Activated CD4-positive, alpha-beta T cell treated with anti-CD3 and anti-CD28 coated beads for 36 hours (primary cell): ENCODE results near the gene NMD3. TPM values are rescaled to one million over a fixed set of nuclear protein-coding genes. Genes with fewer than 3 reads are reported as not detected.
A peak's percentile ranks its signal among the peaks of the same experiment; 100 is the strongest.

ENCODE experiments used
- ATAC-seq: fragments of 200-7000 bp; cut with Tn5 transposase; one replicate; pipeline ENCODE4 v1.10.0; 2021; ENCODE audit warnings: mild to moderate bottlenecking, moderate library complexity
- CTCF ChIA-PET: fragments of 350-600 bp; sonication (Branson Sonifier 250); formaldehyde crosslinking; loops from one replicate; lab custom pipeline; 2021; ENCODE audit warnings: antibody characterized with exemption; lab: Charles Lee
- POLR2A ChIA-PET: fragments of 350-600 bp; sonication (Branson Sonifier 250); formaldehyde crosslinking; loops from one replicate; lab custom pipeline; 2021; ENCODE audit warnings: antibody characterized with exemption, inconsistent platforms; lab: Charles Lee
- DNase-seq: peaks from one replicate; pipeline ENCODE4 v3.0.0-alpha.2; 2020
- H3K27ac Mint-ChIP-seq: one replicate; pipeline ENCODE4 v1.8.0; 2021; ENCODE audit warnings: mixed read lengths
- H3K27me3 Mint-ChIP-seq: one replicate; pipeline ENCODE4 v1.8.0; 2021; ENCODE audit warnings: mixed read lengths
- H3K36me3 Mint-ChIP-seq: one replicate; pipeline ENCODE4 v1.8.0; 2021; ENCODE audit warnings: low read depth, mixed read lengths
- H3K4me1 Mint-ChIP-seq: one replicate; pipeline ENCODE4 v1.8.0; 2021; ENCODE audit warnings: mixed read lengths
- H3K4me3 Mint-ChIP-seq: one replicate; pipeline ENCODE4 v1.8.0; 2021; ENCODE audit warnings: mild to moderate bottlenecking, moderate library complexity, mixed read lengths
- H3K9me3 Mint-ChIP-seq: one replicate; pipeline ENCODE4 v1.8.0; 2021; ENCODE audit warnings: low read depth, mixed read lengths
- intact Hi-C, 2 experiments: fragments of 100-400 bp; cut with DNase I in 1 of 2; cut with micrococcal nuclease in 1 of 2; formaldehyde crosslinking; loops; one replicate each; pipeline versions ENCODE4 v1.14.2 to v1.15.1; 2022 to 2024; cut with DNase I, micrococcal nuclease
- total RNA-seq, 2 experiments: library from RNA; stranded (reverse); gene quantifications; one replicate each; pipeline ENCODE4 v1.2.3, GENCODE V29; 2021

NMD3 gene
- total RNA-seq, 2 experiments from 2014 or later = 49.6 to 65.5 TPM

DNA sequence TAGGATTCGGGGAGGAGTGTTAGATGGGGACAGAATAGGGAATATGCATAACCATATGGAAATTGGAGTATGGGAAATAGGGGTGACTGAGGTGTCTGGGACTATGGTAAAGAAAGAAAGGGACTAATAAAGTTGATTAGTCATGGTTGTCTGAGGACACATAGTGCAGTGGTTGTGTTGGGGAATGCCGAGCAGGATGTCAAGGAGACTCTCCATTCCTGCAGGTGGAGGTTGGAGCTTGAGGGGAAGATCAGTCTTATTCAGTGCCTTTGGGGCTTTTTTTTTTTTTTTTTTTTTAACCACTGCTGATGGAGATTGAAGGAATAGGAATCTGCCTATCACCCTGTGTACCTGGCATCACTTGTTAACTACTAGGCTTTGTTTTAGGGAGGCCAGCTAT, 10.8 kb downstream of the NMD3 start:
- no peaks in the 10 kb centered on the region for H3K9me3 Mint-ChIP-seq
- ATAC-seq (no peak), DNase-seq (no peak)
- CTCF ChIA-PET = interaction anchor here (1.3 to 2.3 kb wide), 2 partner anchors 10 to 12 kb away, joined by 3 to 9 read pairs; partner anchors contain the start of gene NMD3
- POLR2A ChIA-PET = interaction anchor here (1.3 kb wide), 1 partner anchor 10 kb away, joined by 5 read pairs; the partner anchor contains the start of gene NMD3
- peaks cover 8% of the 10 kb centered on the region for H3K4me1 Mint-ChIP-seq
- H3K27ac Mint-ChIP-seq = no peak overlapping the region
- H3K36me3 Mint-ChIP-seq = peaks cover 26% of the 10 kb centered on the region
- H3K4me3 Mint-ChIP-seq = no peak overlapping the region
- intact Hi-C loops = loop anchor here in 1 of 2 experiments (10.0 kb wide), 1 partner anchor 707 kb away; no protein-coding TSS in a partner anchor
- H3K27me3 Mint-ChIP-seq = no peaks in the 10 kb centered on the region

DNA sequence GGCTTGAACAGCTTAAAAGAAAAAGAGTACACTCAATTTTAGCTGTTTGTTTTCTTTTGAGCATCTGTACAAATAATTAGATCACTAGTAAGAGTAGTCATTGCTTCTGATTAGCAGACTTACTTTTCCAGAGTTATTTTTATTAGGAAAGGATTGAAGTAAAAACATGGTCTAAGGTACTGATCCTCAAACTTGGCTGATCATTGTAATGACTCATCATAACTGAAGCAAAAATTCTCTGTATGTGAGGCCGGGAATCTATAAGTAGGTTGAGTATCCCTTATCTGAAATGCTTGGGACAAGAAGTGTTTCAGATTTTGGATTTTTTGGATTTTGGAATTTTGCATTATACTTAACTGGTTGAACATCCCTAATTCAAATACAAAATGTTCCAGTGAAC, 12.4 kb downstream of the NMD3 start:
- CTCF ChIA-PET = interaction anchor here (0.6 kb wide), 1 partner anchor 9 kb away, joined by 3 read pairs; no protein-coding TSS in a partner anchor
- H3K27me3 Mint-ChIP-seq = no peaks in the 10 kb centered on the region
- no peak overlapping the region for H3K4me3 Mint-ChIP-seq
- no peak for ATAC-seq
- POLR2A ChIA-PET = no interaction called here
- intact Hi-C loops = loop anchor here in 1 of 2 experiments (10.0 kb wide), 1 partner anchor 709 kb away; no protein-coding TSS in a partner anchor
- H3K4me1 Mint-ChIP-seq = peaks cover 5% of the 10 kb centered on the region
- H3K27ac Mint-ChIP-seq = no peak overlapping the region
- peaks cover 31% of the 10 kb centered on the region for H3K36me3 Mint-ChIP-seq
- H3K9me3 Mint-ChIP-seq = no peaks in the 10 kb centered on the region
- DNase-seq = no peak

DNA sequence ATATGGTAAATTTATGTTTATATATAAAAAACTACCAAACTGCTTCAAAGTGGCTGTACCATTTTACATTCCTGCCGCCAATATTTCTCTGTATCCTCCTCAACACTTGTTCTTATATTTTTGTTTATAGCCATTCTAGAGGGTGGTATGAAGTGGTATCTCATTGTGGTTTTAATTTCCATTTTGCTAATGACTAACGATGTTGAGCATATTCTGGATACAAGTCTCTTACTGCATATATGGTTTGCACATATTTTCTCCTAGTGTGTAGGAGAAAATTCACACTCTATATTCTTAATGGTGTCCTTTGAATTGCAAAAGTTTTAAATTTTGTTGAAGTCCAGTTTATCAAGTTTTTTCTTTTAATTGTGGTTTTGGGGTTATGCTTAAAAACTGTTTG, 15.1 kb downstream of the NMD3 start:
- peaks cover 5% of the 10 kb centered on the region for H3K4me1 Mint-ChIP-seq
- ChIA-PET POLR2A (interaction anchor here (0.7 kb wide), 1 partner anchor 15 kb away, joined by 3 read pairs; no protein-coding TSS in a partner anchor), CTCF (no interaction called here)
- DNase-seq (no peak), ATAC-seq (no peak)
- no peak overlapping the region for H3K27ac Mint-ChIP-seq
- H3K27me3 Mint-ChIP-seq = no peaks in the 10 kb centered on the region
- H3K36me3 Mint-ChIP-seq = peaks cover 41% of the 10 kb centered on the region
- H3K4me3 Mint-ChIP-seq = no peak overlapping the region
- no peaks in the 10 kb centered on the region for H3K9me3 Mint-ChIP-seq
- intact Hi-C loops = loop anchor here in 1 of 2 experiments (5.0 to 10.0 kb wide), 2 partner anchors 711 to 804 kb away; no protein-coding TSS in a partner anchor

DNA sequence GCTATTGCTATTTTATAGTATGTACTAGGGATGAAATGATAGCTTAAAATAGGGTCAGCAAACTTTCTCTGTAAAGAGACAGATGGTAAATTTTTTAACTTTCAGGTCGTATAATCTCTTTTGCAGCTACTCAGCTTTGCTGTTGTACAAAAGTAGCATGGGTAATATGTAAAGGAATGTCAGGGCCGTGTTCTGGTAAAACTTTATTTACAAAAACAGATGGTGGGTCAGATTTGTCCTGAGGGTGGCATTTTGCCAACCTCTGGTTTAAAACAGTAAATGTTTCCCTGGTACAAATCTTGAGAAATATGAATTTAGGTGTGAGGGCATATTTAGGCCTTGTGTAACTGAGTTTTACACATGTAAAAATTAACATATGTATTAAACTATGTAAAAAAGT, 18.6 kb downstream of the NMD3 start:
- intact Hi-C loops = loop anchor here in 1 of 2 experiments (5.0 to 10.0 kb wide), 2 partner anchors 715 to 807 kb away; no protein-coding TSS in a partner anchor
- CTCF ChIA-PET = interaction anchor here (0.9 to 1.1 kb wide), 3 partner anchors 27 to 35 kb away, joined by 3 read pairs; no protein-coding TSS in a partner anchor
- Mint-ChIP-seq H3K4me3 (no peak overlapping the region), H3K9me3 (no peaks in the 10 kb centered on the region), H3K4me1 (peaks cover 4% of the 10 kb centered on the region), H3K36me3 (peaks cover 44% of the 10 kb centered on the region), H3K27me3 (no peaks in the 10 kb centered on the region), H3K27ac (no peak overlapping the region)
- POLR2A ChIA-PET = no interaction called here
- no peak for ATAC-seq
- DNase-seq = no peak

DNA sequence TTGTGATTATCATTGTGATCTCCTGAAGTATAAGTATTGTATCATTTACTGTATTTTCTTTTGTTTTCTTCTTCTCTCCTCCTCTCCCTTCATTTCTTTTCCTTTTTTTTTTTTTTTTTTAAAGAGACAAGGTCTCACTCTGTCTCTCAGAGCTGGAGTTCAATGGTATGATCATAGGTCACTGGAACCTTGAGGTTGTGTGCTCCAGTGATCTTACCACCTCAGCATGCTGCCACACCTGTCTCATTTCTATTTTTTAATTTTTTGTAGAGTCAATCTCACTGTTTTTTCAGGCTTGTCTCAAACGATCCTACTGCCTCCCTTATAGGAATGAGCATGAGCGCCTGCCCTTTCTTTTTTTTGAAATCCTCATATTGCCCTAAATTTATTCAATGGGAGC, 23.4 kb downstream of the NMD3 start:
- ChIA-PET CTCF (interaction anchor here (0.6 to 1.7 kb wide), 4 partner anchors 13 to 1118 kb away, joined by 3 to 6 read pairs (median 3); no protein-coding TSS in a partner anchor), POLR2A (interaction anchor here (0.6 kb wide), 1 partner anchor 426 kb away, joined by 5 read pairs; no protein-coding TSS in a partner anchor)
- H3K36me3 Mint-ChIP-seq = peaks cover 37% of the 10 kb centered on the region

DNA sequence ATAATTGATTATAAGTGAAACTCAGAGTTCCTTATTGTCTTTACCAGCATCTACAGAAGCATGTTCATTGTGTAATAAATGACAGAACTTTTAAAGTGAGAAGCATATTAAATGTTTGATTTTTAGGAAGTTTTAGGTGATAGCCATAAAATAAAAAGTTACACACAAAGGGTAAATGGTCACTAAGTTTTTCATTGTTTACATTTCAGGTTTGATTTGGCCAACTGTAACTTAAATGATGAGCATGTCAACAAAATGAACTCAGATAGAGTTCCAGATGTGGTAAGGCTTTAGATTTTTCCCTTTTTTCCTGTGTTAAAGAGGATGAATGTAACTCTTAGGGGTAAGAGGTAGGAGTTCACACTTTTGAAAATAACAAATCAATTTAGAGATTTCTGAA, 25.9 kb downstream of the NMD3 start:
- ChIA-PET POLR2A (no interaction called here), CTCF (no interaction called here)
- Mint-ChIP-seq H3K4me1 (no peaks in the 10 kb centered on the region), H3K4me3 (no peak overlapping the region), H3K27me3 (no peaks in the 10 kb centered on the region), H3K9me3 (no peaks in the 10 kb centered on the region), H3K27ac (no peak overlapping the region), H3K36me3 (peaks cover 43% of the 10 kb centered on the region)
- ATAC-seq (no peak), DNase-seq (no peak)
- intact Hi-C loops = no loop called here

More for the DNA sequence above, 23.4 kb downstream of the NMD3 start:
- Mint-ChIP-seq H3K27ac (no peak overlapping the region), H3K4me1 (no peaks in the 10 kb centered on the region), H3K9me3 (no peaks in the 10 kb centered on the region), H3K27me3 (no peaks in the 10 kb centered on the region), H3K4me3 (no peak overlapping the region)
- DNase-seq (no peak), ATAC-seq (no peak)
- intact Hi-C loops = no loop called here

DNA sequence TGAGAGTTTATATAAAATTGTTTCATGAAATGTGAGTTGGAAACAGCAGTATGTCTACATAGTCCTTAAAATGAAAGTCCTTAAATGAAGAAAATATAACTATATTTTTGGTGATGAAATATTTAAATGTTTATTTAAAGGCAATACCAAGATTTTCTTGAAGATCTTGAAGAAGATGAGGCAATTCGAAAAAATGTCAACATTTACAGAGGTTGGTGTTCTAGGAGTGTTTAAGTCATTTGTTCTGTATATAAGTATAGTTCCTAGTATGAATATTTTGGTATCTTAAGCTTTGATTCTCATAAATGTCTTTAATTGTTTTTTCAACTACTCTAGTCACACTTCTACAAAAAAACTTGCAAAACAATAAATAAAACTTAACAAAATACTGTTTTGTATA, 29.0 kb downstream of the NMD3 start:
- intact Hi-C loops = no loop called here
- CTCF ChIA-PET = no interaction called here
- ATAC-seq (no peak), DNase-seq (no peak)
- Mint-ChIP-seq H3K27ac (no peak overlapping the region), H3K9me3 (no peaks in the 10 kb centered on the region), H3K36me3 (peaks cover 53% of the 10 kb centered on the region), H3K27me3 (no peaks in the 10 kb centered on the region), H3K4me3 (no peak overlapping the region), H3K4me1 (no peaks in the 10 kb centered on the region)
- POLR2A ChIA-PET = no interaction called here

DNA sequence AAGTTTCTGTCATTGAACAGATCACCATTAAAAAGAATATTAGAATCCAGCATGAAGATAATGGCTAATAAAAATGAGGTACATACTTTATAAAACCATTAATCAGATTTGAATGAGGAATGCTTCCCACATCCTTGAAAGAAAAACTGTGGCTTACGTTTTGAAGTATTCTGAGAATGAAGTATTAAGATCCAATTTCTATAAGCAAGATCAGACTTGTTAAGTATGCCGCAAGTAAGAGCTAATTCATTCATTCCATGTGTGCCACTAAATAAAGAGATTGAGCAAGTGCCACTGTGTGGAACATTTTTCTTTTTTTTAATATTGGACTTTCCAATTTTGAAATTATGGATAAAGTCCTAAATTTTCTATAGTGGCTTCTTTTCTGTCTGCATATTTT, 30.6 kb downstream of the NMD3 start:
- H3K4me1 Mint-ChIP-seq = no peaks in the 10 kb centered on the region
- ATAC-seq = no peak
- ChIA-PET CTCF (no interaction called here), POLR2A (no interaction called here)
- no peak overlapping the region for H3K4me3 Mint-ChIP-seq
- DNase-seq = no peak
- intact Hi-C loops = no loop called here
- peaks cover 58% of the 10 kb centered on the region for H3K36me3 Mint-ChIP-seq
- H3K27me3 Mint-ChIP-seq = no peaks in the 10 kb centered on the region
- no peak overlapping the region for H3K27ac Mint-ChIP-seq
- no peaks in the 10 kb centered on the region for H3K9me3 Mint-ChIP-seq

DNA sequence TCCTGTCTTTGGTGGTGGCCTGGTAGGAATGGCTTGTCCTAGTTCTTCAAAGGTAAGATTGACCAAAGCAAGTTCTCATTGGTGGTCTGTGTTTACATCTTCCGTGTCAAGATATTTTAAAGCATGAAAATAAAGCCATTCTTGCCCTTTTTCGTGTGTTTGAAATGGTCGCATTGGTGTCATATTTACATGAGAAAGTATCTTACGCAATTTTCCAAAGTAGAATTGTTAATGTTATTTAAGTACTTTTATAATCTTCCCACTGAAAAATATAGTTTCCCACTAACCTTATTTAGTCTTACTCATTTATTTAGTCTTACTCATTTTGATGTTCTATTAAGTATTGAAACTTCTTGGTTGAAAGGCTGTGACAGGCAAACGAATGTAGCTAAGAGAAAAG, 31.0 kb downstream of the NMD3 start:
- intact Hi-C loops = no loop called here
- DNase-seq (no peak), ATAC-seq (no peak)
- no peak overlapping the region for H3K4me3 Mint-ChIP-seq
- no peak overlapping the region for H3K27ac Mint-ChIP-seq
- POLR2A ChIA-PET = no interaction called here
- no peaks in the 10 kb centered on the region for H3K9me3 Mint-ChIP-seq
- CTCF ChIA-PET = no interaction called here
- peaks cover 58% of the 10 kb centered on the region for H3K36me3 Mint-ChIP-seq
- H3K4me1 Mint-ChIP-seq = no peaks in the 10 kb centered on the region
- H3K27me3 Mint-ChIP-seq = no peaks in the 10 kb centered on the region

DNA sequence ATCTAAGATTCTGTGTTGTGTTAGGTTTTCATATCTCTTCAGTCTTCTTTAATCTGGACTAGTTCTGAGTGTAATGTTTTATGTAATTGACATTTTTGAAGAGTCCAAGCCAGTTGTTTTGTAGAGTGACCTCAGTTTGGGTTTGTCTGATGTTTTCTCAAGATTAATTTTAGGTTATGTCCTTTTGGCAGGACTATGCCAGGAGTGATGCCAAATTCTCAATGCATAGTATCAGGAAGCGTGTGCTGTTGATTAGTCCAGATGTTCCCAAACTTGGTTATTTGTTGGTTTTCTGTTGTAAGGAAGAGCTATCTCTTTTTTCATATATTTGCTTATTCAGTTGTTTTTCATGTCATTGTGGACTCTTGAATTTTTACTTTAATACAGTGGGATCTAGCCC, 32.6 kb downstream of the NMD3 start:
- DNase-seq (no peak), ATAC-seq (no peak)
- POLR2A ChIA-PET = no interaction called here
- Mint-ChIP-seq H3K9me3 (no peaks in the 10 kb centered on the region), H3K4me1 (no peaks in the 10 kb centered on the region), H3K4me3 (no peak overlapping the region), H3K36me3 (peaks cover 65% of the 10 kb centered on the region), H3K27me3 (no peaks in the 10 kb centered on the region), H3K27ac (no peak overlapping the region)
- CTCF ChIA-PET = interaction anchor here (1.4 kb wide), 1 partner anchor 31 kb away, joined by 3 read pairs; no protein-coding TSS in a partner anchor
- intact Hi-C loops = no loop called here

DNA sequence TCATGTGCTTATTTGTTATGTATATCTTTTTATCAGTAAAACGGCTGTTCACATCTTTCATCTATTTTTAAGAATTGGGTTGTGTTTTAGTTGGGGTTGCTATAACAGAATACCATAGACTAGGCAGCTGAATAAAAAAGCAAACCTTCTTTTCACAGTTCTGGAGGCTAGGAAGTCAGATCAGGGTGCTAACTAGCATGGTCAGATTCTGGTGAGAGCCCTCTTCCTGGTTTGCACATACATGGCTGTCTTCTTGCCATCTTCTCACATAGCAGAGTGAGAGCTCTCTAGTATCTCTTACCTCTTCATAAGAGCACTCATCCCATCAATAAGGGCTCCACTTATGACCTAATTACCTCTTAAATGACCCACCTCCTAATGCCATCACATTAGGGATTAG, 33.8 kb downstream of the NMD3 start:
- intact Hi-C loops = no loop called here
- POLR2A ChIA-PET = no interaction called here
- H3K27me3 Mint-ChIP-seq = no peaks in the 10 kb centered on the region
- ATAC-seq = no peak
- peaks cover 61% of the 10 kb centered on the region for H3K36me3 Mint-ChIP-seq
- no peak overlapping the region for H3K27ac Mint-ChIP-seq
- DNase-seq = no peak
- H3K4me3 Mint-ChIP-seq = no peak overlapping the region
- H3K4me1 Mint-ChIP-seq = no peaks in the 10 kb centered on the region
- CTCF ChIA-PET = interaction anchor here (0.7 to 0.8 kb wide), 2 partner anchors 22 to 196 kb away, joined by 3 read pairs; no protein-coding TSS in a partner anchor
- no peaks in the 10 kb centered on the region for H3K9me3 Mint-ChIP-seq

DNA sequence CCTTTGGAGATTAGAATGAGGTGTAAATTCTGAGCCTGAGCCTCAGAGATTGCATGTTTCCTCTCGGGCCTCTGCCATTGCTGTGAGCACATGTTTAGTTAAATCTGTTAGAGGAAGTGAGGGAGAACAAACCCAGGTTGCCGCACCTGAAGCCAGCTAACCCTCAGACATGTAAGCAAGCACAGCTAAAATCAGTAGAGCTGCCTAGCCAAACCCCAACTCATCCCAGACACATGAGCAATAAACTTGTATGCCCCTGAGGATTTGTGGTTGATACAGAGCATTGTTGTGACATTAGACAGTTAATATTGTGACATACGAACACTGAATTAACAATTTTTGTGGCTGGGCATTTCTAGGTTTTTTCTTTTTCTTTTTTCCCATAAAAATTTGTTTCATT, 41.9 kb downstream of the NMD3 start:
- H3K4me3 Mint-ChIP-seq = no peak overlapping the region
- peak overlapping the region; percentile 25 for H3K27ac Mint-ChIP-seq
- ATAC-seq = no peak
- ChIA-PET CTCF (no interaction called here), POLR2A (no interaction called here)
- no peak for DNase-seq
- peaks cover 14% of the 10 kb centered on the region for H3K9me3 Mint-ChIP-seq
- peaks cover 44% of the 10 kb centered on the region for H3K36me3 Mint-ChIP-seq
- intact Hi-C loops = no loop called here
- H3K4me1 Mint-ChIP-seq = peaks cover 10% of the 10 kb centered on the region
- no peaks in the 10 kb centered on the region for H3K27me3 Mint-ChIP-seq
